HepG2 (cell line): ENCODE measurements around the gene CILP2.

Experiments
- ATF3 ChIP-seq: sonication (generic); formaldehyde crosslinking; IDR thresholded peaks from 2 replicates; pipeline ENCODE4 v1.4.0; 2020; ENCODE audit warnings: missing genetic modification reagents
- ATF7 ChIP-seq, 2 experiments: fragments of 450-650 bp in 1 of 2; sonication (generic) in 1 of 2; formaldehyde crosslinking in 1 of 2; IDR thresholded peaks; 2 replicates each; pipeline versions ENCODE4 v1.4.0 to v1.6.1; 2016 to 2020; ENCODE audit warnings: antibody characterized with exemption in 1 of 2, mild to moderate bottlenecking in 1 of 2, missing genetic modification reagents in 1 of 2
- CERS6 ChIP-seq: sonication (generic); formaldehyde crosslinking; IDR thresholded peaks from 2 replicates; pipeline ENCODE4 v1.5.0; 2020; ENCODE audit warnings: missing genetic modification reagents
- CTCF ChIP-seq: sonication (generic); formaldehyde crosslinking; IDR thresholded peaks from 2 replicates; pipeline ENCODE4 v1.5.0; 2020; ENCODE audit warnings: mild to moderate bottlenecking, missing genetic modification reagents, moderate library complexity
- IRF2 ChIP-seq: IDR thresholded peaks from 2 replicates; pipeline ENCODE4 v1.6.1; 2018; ENCODE audit warnings: missing genetic modification reagents, missing compliant biosample characterization
- SP2 ChIP-seq: sonication (generic); formaldehyde crosslinking; IDR thresholded peaks from 2 replicates; pipeline ENCODE4 v1.5.1; 2020; ENCODE audit warnings: mild to moderate bottlenecking, missing genetic modification reagents
- ZNF136 ChIP-seq: sonication (generic); formaldehyde crosslinking; IDR thresholded peaks from 2 replicates; pipeline ENCODE4 v1.8.1; 2022; ENCODE audit warnings: low read depth, mild to moderate bottlenecking, moderate library complexity, missing genetic modification reagents
- ZNF431 ChIP-seq: sonication (generic); formaldehyde crosslinking; IDR thresholded peaks from 2 replicates; pipeline ENCODE4 v1.9.0; 2022; ENCODE audit warnings: missing genetic modification reagents, low read depth, mild to moderate bottlenecking, borderline replicate concordance

- TF ChIP-seq CERS6 (CRISPR knock-in tag): no peak
- TF ChIP-seq IRF2 (CRISPR knock-in tag): no peak
- no peak for TF ChIP-seq ZNF136 (CRISPR knock-in tag)
- no peak for TF ChIP-seq CTCF (CRISPR knock-in tag)
- TF ChIP-seq ATF3 (CRISPR knock-in tag): no peak
- TF ChIP-seq ATF7 (IDR thresholded peaks at IDR 0.05): no peak
- TF ChIP-seq ATF7 (CRISPR knock-in tag; IDR thresholded peaks at IDR 0.05): no peak
- no peak for TF ChIP-seq ZNF431 (CRISPR knock-in tag)
- TF ChIP-seq SP2: no peak
Observed at GRCh38 chr19:19579533-19580361, 41.7 kb downstream of the CILP2 start.
